GM08714 (cell line): ENCODE results near the gene JAG2.

Source experiments
- H3K4me3 ChIP-seq: fragments of 200-500 bp; sonication (Bioruptor generic); 2 replicates; pipeline ENCODE4 v1.5.1; 2014; ENCODE audit warnings: mild to moderate bottlenecking, low read length, inconsistent platforms
- ZNF274 ChIP-seq: IDR thresholded peaks from 2 replicates; pipeline ENCODE4 v1.6.1; 2012; ENCODE audit warnings: mild to moderate bottlenecking, low read depth, low read length

JAG2 gene

GRCh38 chr14:105196265-105196960 is 27.8 kb upstream of the JAG2 start:
- H3K4me3 ChIP-seq: no peak overlapping the region
- TF ChIP-seq ZNF274: no peak

DNA sequence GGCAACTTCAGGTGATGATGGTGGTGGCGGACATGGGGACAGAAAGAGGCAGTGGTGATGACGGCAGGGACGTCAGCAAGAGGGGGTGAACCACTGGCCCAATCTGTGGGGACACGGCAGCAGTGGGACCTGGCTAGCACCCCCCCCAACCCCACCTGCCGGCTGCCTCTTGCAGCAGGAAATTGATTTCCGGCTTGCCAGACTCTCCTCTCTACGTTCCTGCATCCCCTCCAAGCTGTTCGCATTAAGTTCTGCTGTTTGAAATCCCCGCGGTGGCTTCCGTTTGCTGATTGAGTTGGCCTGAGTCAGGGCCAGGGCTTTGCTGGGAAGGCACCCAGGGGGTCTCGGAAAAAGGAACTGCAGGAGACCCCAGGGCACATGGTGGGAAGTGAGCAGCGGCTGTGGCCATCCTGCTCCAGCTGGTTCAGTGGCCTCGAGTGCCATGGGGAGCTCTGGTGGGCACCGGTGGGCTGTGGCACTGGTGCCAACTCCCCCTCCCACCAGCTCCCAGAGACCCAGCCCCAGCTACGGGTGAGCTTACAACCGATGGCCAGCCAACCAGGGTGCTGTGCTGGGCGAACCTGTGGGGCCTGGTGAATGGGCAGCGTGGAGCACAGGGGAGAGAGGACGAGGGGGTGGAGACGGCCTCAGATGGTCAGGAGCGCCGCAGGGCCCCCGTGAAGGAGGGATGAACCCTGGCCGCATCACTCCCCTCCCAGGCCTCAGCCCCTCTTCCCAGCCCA is 27.1 kb upstream of the JAG2 start:
- no peak overlapping the region for H3K4me3 ChIP-seq

DNA sequence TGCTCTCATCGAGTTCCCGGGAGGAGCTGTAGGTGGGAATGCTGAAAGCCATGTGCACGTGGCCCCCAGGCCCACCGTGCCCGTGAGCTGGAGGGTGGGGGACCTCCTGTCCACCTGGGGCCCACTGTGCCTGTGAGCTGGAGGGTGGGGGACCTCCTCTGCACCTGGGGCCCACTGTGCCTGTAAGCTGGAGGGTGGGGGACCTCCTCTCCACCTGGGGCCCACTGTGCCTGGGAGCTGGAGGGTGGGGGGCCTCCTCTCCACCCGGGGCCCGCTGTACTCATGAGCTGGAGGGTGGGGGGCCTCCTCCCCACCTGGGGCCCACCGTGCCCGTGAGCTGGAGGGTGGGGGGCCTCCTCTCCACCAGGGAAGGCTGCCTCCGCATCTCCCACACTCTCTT is 26.5 kb upstream of the JAG2 start:
- no peak for TF ChIP-seq ZNF274
- no peak overlapping the region for H3K4me3 ChIP-seq

More for the DNA sequence above, 27.1 kb upstream of the JAG2 start:
- no peak for TF ChIP-seq ZNF274

DNA sequence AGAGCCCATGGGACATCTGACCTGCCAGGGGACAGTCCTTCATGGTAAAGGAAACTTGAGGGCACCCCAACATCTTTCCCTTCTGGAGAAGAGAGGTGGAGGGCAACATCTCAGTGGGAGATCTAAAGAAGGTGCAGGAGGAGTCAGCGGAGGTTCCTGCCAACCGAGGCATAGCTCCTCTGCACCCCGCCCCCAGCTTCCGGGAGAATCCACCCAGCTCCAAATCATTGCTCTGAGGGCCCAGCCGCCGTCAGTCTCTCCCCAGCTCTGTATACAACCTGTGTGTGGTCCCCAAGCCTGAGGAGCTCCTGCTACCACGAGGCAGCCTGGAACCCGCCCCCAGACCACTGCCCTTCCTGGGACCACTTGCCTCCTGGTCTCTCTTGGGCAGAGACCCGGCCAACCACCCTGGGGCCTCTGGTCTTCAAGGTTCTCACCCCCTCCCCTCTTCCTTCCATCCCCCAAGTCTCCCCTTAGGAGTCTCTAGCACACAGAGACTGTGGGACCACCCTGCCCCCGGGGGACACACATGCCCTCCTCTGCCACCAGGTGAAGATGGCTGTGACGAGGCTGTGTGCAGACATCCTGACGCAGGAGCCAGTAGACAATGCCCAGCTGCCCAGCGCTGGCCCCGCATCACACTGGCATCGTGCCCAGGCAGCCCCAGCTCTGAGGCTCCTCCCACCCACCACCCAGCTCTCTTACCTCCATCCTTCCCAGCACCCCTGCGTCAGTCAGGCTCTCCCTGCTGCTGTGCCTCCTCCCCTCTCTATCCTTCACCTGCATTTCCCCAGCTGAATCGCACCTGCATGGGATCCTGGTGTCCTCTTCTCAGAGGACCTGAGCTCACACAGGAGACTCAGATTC is 25.6 kb upstream of the JAG2 start:
- TF ChIP-seq ZNF274: no peak
- no peak overlapping the region for H3K4me3 ChIP-seq

DNA sequence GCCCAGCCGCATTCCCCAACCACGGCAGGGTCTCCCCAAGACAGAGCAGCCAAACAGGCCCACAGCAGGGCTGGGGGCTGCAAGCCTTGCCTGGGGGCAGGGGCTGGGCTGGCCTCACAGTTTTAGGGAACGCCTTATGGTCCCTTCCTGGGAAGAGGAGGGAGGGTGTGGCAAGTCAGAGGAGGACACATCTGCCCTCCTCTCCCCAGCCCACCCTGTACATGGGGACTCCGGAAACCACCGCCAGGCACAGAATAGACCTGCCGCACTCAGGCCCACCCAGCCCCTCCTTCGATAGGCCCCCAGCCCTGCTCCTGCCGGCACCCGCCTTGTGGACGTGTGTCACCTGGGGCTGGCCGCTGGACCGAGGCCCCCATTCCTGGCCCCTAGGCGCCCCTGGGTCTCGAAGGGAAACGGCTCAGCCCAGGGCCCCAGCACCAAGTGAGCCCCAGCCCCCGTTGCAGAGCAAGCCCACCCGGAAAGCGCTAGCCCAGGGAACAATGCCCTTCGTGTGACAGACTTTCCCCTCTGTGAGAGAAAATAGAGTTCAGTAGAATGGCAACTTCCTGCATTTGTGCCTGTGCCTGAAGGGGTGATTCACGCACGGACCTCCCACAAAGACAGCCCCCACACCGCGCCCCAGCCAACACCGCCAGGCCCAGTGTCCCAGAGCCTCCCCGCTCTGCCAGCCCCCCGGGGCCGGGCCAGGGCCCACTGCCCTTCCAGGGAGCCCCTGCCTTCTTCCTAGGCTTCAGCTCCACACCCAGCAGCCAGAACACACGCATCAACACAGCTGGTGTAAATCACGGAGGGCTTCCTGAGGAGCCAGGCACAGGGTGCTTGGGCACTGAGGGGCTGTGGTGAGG is 24.5 kb upstream of the JAG2 start:
- TF ChIP-seq ZNF274: no peak
- no peak overlapping the region for H3K4me3 ChIP-seq

GRCh38 chr14:105187935-105188524 is 19.5 kb upstream of the JAG2 start:
- no peak for TF ChIP-seq ZNF274

DNA sequence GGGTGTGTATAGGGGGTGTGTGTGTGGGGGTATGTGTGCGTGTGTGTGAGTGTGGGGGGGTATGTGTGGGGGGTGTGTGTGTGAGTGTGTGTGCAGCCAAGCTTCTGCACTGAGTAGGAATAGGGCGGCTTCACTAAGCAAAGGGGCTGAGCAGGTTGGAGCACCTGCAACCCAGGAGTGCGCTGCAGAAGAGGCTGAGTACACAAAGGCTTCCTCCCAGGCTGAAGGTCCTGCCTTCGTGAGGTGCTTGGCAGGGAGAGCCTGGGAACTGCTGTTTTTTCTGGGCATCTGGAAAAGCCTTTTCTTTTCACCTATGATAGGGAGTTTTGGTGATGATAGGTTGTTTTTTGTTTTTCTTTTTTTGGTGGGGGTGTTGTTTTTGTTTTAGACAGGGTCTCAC is 18.5 kb upstream of the JAG2 start:
- H3K4me3 ChIP-seq: no peak overlapping the region
- TF ChIP-seq ZNF274: no peak

More at GRCh38 chr14:105187935-105188524, 19.5 kb upstream of the JAG2 start:
- no peak overlapping the region for H3K4me3 ChIP-seq

- TF ChIP-seq ZNF274: no peak
- H3K4me3 ChIP-seq: no peak overlapping the region
These were observed 17.4 kb upstream of the JAG2 start for GRCh38 chr14:105185973-105186372.

DNA sequence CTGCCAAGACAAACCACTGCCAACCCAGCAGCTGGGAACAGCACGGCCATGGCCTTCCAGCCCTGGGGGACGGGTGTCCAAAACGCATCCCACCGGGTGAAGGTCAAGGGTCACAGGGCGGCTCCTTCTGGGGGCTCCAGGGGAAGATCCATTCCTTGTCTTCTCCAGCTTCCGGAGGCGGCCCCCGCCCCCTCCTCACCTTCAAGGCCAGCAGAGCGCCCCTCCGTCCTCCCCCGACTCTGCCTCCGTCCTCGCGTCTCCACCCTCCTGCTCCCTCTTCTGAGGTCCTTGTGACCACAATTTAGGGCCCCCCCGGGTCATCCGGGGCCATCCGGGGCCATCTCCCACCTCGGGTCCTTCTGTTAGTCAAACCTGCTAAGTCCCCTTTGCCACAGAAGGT is 16.4 kb upstream of the JAG2 start:
- no peak for TF ChIP-seq ZNF274
- no peak overlapping the region for H3K4me3 ChIP-seq

DNA sequence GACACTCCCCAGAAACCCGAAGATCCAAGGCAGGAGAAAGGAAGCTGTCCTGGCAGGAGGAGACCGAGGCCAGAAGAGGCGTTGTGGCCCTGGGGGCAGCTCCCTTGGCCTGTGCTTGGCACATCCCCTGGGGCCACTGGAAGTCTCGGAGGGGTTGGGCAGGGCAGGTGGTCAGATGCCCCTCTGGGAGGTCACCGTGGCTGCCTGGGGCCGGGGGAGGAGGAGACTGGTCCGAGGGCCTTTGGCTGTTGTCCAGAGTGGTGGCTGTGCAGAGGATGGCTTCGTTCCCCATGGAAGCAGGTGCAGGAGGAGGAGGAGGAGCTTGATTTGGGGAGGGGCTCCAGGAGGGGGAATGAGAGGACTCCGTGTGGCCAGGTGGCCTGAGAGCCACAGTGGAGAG is 15.9 kb upstream of the JAG2 start:
- no peak for TF ChIP-seq ZNF274
- no peak overlapping the region for H3K4me3 ChIP-seq

DNA sequence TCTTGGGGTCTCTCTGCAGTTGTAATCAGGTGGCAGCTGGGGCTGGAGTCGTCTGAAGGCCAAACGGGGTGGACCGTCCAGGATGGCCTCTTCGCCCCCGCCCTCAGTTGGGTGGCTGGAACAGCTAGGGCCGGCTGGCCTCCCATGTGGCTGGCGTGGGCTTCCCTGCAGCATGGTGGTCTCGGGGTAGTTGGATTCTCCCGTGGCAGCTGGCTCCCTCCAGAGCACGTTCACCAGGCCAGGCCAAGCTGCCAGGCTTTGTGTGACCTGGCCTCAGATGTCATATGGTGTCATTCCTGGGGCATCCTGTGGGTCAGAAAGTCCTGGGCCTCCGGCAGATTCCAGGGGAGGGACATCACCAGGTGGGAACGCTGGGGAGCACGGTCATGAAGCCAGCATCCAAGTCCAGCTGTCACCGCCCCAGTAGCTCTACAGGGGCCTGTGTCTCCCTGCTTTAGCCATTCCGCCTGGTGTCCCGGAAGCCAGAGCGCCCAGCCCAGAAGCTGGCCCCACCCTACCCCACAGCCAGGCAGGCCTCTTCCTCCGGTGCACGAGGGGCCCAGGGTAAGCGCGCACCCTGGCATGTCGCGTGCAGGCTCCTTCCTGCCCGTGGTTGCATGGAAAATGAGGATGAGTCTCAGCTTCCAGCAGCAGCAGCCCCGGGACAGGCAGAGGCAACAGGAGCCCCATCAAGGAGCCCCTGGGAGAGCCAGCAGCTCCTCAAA is 13.9 kb upstream of the JAG2 start:
- no peak for TF ChIP-seq ZNF274
- H3K4me3 ChIP-seq: no peak overlapping the region

DNA sequence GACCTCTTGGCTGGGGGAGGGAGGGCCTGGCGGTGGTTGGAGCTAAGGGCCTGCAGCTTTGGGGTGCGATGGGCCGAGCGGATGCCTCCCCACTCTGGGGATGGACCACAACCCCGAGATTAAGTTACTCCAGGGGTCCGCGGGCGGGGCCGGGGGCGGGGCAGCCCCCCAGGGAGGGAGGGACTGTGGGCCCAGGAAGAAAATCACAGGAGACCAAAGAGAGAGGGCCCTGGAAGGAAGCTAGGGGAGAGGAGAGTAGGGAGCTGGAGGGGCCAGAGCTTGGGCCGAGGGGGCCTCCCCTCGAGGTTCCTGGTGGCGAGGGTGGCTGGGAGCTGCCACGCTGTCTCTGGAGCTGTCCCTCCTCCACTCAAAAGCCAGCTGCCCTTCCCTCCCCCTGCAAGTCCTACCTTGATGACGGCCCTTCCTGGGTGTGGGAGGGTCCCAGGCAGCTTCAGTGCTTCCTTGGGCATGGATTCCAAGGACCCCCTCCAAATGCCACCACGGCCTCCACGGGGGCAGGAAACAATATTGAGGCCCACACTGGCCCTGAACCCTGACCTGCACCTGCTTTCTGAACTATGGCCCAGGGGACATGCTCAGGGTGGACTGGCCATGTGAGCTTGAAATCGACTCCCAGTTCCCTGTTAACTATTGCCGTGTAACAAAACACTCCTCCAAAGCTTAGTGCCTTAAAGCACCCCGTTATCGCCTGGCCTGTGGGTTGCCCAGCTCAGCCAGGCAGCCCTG is 13.1 kb upstream of the JAG2 start:
- no peak overlapping the region; the same call in 1 of the 2 replicates for H3K4me3 ChIP-seq
- TF ChIP-seq ZNF274: no peak
